Subcutaneous adipose tissue (tissue), 4 donors: ENCODE data around the gene HTR3A. TPM values are rescaled to one million over a fixed set of nuclear protein-coding genes. Genes with fewer than 3 reads are reported as not detected.

Experiments
- total RNA-seq, 4 donors: library from RNA; depleted of rRNA; stranded (reverse); fragments of >200 nt; gene quantifications; one replicate each; pipeline ENCODE4 v1.1.0, GENCODE V29; 2016
- TF ChIP-seq, protein P1 (sequence below): fragments of 450-650 bp; IDR thresholded peaks from one replicate; pipeline ENCODE4 v1.5.1; 2016; ENCODE audit warnings: low read depth, mild to moderate bottlenecking, control low read depth, antibody characterized with exemption, moderate library complexity

The HTR3A gene
- total RNA-seq, 4 donors from 2014 or later, result not detected

- TF ChIP-seq, protein P1, sequence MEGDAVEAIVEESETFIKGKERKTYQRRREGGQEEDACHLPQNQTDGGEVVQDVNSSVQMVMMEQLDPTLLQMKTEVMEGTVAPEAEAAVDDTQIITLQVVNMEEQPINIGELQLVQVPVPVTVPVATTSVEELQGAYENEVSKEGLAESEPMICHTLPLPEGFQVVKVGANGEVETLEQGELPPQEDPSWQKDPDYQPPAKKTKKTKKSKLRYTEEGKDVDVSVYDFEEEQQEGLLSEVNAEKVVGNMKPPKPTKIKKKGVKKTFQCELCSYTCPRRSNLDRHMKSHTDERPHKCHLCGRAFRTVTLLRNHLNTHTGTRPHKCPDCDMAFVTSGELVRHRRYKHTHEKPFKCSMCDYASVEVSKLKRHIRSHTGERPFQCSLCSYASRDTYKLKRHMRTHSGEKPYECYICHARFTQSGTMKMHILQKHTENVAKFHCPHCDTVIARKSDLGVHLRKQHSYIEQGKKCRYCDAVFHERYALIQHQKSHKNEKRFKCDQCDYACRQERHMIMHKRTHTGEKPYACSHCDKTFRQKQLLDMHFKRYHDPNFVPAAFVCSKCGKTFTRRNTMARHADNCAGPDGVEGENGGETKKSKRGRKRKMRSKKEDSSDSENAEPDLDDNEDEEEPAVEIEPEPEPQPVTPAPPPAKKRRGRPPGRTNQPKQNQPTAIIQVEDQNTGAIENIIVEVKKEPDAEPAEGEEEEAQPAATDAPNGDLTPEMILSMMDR, result no peak
Measured at GRCh38 chr11:113980785-113981184, 5.9 kb downstream of the HTR3A start.

DNA sequence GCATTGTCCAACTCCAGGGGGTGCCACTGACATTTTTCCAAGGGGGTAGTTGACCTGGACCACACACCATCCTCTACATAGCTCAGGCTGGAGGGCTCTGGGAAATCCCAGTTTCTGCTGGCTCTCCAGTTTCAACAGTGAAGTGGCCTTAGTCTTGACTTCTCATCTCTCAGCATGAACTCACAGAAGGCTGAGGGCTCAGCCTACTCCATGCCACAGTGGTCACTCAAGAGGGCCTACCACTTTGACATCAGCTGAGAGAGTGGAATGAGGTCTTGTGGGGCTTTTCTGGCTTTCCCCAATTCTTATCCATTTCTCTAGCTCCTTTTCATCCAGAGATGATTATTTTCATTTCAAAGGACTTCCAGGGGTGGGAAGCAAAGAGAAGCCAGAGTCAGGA lies 7.4 kb downstream of the HTR3A start:
- TF ChIP-seq, protein P1, result no peak

DNA sequence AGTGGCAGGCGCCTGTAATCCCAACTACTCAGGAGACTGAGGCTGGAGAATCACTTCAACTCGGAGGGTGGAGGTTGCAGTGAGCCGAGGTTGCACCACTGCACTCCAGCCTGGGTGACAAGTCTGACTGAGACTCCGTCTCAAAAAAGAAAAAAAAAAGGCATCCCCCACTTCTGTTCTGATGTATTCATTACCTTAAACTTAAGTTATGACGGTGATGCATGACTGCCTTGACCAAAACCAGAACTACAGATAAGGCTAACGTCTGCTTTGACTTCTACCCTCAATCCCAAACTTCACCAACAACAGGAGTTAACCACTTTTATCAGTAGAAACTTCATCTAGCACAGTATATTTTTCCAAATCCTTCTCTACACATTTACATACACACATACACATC lies 9.9 kb downstream of the HTR3A start:
- TF ChIP-seq, protein P1, result no peak

GRCh38 chr11:113985906-113986305 lies 11.0 kb downstream of the HTR3A start:
- TF ChIP-seq, protein P1, result no peak

DNA sequence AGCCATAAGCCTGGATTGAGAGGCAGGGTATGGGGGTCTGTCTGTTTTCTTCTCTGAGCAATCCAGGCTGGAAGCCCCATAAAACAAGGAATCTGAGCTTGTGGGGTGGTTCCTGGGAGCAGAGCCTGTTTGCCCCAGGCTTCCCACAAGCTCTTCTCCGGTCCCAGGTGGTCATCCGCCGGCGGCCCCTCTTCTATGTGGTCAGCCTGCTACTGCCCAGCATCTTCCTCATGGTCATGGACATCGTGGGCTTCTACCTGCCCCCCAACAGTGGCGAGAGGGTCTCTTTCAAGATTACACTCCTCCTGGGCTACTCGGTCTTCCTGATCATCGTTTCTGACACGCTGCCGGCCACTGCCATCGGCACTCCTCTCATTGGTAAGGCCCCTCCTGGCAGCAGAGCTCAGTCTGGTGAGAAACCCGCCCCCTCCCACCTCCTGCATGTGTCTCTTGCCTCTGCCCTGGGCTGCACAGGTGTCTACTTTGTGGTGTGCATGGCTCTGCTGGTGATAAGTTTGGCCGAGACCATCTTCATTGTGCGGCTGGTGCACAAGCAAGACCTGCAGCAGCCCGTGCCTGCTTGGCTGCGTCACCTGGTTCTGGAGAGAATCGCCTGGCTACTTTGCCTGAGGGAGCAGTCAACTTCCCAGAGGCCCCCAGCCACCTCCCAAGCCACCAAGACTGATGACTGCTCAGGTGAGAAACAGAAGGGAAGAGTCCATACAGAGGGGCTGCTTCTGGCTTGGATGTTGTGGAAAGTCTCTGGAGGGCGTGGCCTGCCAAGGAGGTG lies 11.6 kb downstream of the HTR3A start:
- TF ChIP-seq, protein P1, result no peak

DNA sequence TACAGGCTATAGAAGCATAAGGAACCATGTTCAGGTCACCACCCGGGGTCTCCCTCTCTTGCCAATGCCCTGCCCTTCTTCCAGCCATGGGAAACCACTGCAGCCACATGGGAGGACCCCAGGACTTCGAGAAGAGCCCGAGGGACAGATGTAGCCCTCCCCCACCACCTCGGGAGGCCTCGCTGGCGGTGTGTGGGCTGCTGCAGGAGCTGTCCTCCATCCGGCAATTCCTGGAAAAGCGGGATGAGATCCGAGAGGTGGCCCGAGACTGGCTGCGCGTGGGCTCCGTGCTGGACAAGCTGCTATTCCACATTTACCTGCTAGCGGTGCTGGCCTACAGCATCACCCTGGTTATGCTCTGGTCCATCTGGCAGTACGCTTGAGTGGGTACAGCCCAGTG lies 14.5 kb downstream of the HTR3A start:
- TF ChIP-seq, protein P1, result no peak

- TF ChIP-seq, protein P1, result no peak
Measured at GRCh38 chr11:113989916-113990315, 15.0 kb downstream of the HTR3A start.
